Stimulated activated CD4-positive, alpha-beta T cell treated with anti-CD3 and anti-CD28 coated beads, Interleukin-15, amount 100 ng/mL, for 1 hour (primary cell): ENCODE data around the gene MMEL1.
A peak's percentile ranks its signal among the peaks of the same experiment; 100 is the strongest.

Experiments used
- DNase-seq, 2 donors: peaks; one replicate each; pipeline ENCODE4 v3.0.0-alpha.2; 2020; ENCODE audit warnings: low read depth in 1 of 2, low spot score in 1 of 2

Gene MMEL1

GRCh38 chr1:2642560-2643413, 10.0 kb upstream of the MMEL1 start:
- peak; percentile 85 to 87 for DNase-seq

GRCh38 chr1:2642131-2642559, 9.3 kb upstream of the MMEL1 start:
- no peak for DNase-seq

- DNase-seq, result no peak
Measured at GRCh38 chr1:2641381-2642130, 8.7 kb upstream of the MMEL1 start.

- DNase-seq, result no peak
Measured at GRCh38 chr1:2640626-2641025, 7.8 kb upstream of the MMEL1 start.

- DNase-seq, result no peak
Measured at GRCh38 chr1:2639607-2640521, 7.0 kb upstream of the MMEL1 start.

GRCh38 chr1:2639203-2639602, 6.4 kb upstream of the MMEL1 start:
- DNase-seq, result no peak

- DNase-seq, result no peak
Measured at GRCh38 chr1:2638466-2639115, 5.8 kb upstream of the MMEL1 start.

GRCh38 chr1:2637442-2638145, 4.8 kb upstream of the MMEL1 start:
- no peak for DNase-seq

GRCh38 chr1:2636733-2637132, 3.9 kb upstream of the MMEL1 start:
- no peak for DNase-seq

GRCh38 chr1:2635361-2636010, 2.7 kb upstream of the MMEL1 start:
- DNase-seq, result no peak

- DNase-seq, result no peak
Measured at GRCh38 chr1:2633936-2634491, 1.2 kb upstream of the MMEL1 start.

- no peak for DNase-seq
Measured at GRCh38 chr1:2633366-2633935, 635 bp upstream of the MMEL1 start.

- DNase-seq, result no peak
Measured at GRCh38 chr1:2632051-2632430, 775 bp downstream of the MMEL1 start.

GRCh38 chr1:2631136-2632050, 1.4 kb downstream of the MMEL1 start:
- DNase-seq, result no peak

- DNase-seq, result no peak
Measured at GRCh38 chr1:2630498-2631135, 2.2 kb downstream of the MMEL1 start.

- no peak for DNase-seq
Measured at GRCh38 chr1:2629627-2630497, 3.0 kb downstream of the MMEL1 start.
